Measurements from ENCODE around the gene PHF20. TPM values are rescaled to one million over a fixed set of nuclear protein-coding genes. Genes with fewer than 3 reads are reported as not detected.

Gene PHF20
- total and polyA plus RNA-seq, 8 donors = 9.4 to 20.3 (median 12.0) TPM

- Histone ChIP-seq H3K9me3 (no peaks in the 10 kb centered on the region), H3K27me3 (no peaks in the 10 kb centered on the region), H3K36me3 (peaks cover 10 to 83% (median 43%) of the 10 kb centered on the region in 3 donors), H3K4me3 (no peak overlapping the region), H3K27ac (no peak overlapping the region), H3K4me1 (peaks cover 39 to 66% (median 47%) of the 10 kb centered on the region in 3 donors)
- WGBS, 2 donors = 86 to 91% methylated on average over 24 of the region's 24 CpGs
- ATAC-seq = no peak
- DNase-seq = no peak
- TF ChIP-seq CTCF (IDR thresholded peaks at IDR 0.05) = no peak
- intact Hi-C loops (cut with DNase I) = no loop called here
- no peak for FAIRE-seq
These were observed 39.8 kb upstream of the PHF20 start for GRCh38 chr20:35731862-35732643.

GRCh38 chr20:35732644-35732982 is 39.2 kb upstream of the PHF20 start:
- FAIRE-seq (no peak), ATAC-seq (no peak), DNase-seq (no peak)
- Histone ChIP-seq H3K36me3 (peaks cover 8 to 84% (median 46%) of the 10 kb centered on the region in 3 donors), H3K4me1 (peaks cover 39 to 66% (median 47%) of the 10 kb centered on the region in 3 donors), H3K9me3 (no peaks in the 10 kb centered on the region), H3K27me3 (no peaks in the 10 kb centered on the region), H3K4me3 (no peak overlapping the region), H3K27ac (no peak overlapping the region)
- no peak for TF ChIP-seq CTCF (IDR thresholded peaks at IDR 0.05)
- 44 to 46% methylated on average over 1 of the region's 1 CpG for WGBS, 2 donors
- intact Hi-C loops (cut with DNase I) = no loop called here

- peaks cover 52 to 82% (median 61%) of the 10 kb centered on the region in 3 donors for H3K4me1 ChIP-seq
- FAIRE-seq (no peak), ATAC-seq (no peak), DNase-seq (no peak)
- no peaks in the 10 kb centered on the region for H3K9me3 ChIP-seq
- H3K27me3 ChIP-seq = no peaks in the 10 kb centered on the region
- H3K27ac ChIP-seq = no peak overlapping the region
- TF ChIP-seq CTCF (IDR thresholded peaks at IDR 0.05) = no peak
- intact Hi-C loops (cut with DNase I) = no loop called here
- H3K36me3 ChIP-seq = peaks cover 0 to 83% (median 37%) of the 10 kb centered on the region in 3 donors
- H3K4me3 ChIP-seq = no peak overlapping the region
These were observed 37.4 kb upstream of the PHF20 start for GRCh38 chr20:35734374-35734773.

GRCh38 chr20:35734777-35735649 is 36.8 kb upstream of the PHF20 start:
- FAIRE-seq (no peak), ATAC-seq (no peak), DNase-seq (no peak)
- H3K27ac ChIP-seq = no peak overlapping the region
- WGBS, 2 donors = 43 to 45% methylated on average over 4 of the region's 4 CpGs
- H3K9me3 ChIP-seq = no peaks in the 10 kb centered on the region
- no peaks in the 10 kb centered on the region for H3K27me3 ChIP-seq
- H3K4me3 ChIP-seq = peak overlapping the region in 1 of 4 donors; percentile 6
- TF ChIP-seq CTCF (IDR thresholded peaks at IDR 0.05) = no peak
- intact Hi-C loops (cut with DNase I) = no loop called here
- H3K36me3 ChIP-seq = peaks cover 0 to 81% (median 33%) of the 10 kb centered on the region in 3 donors
- H3K4me1 ChIP-seq = peaks cover 57 to 82% (median 68%) of the 10 kb centered on the region in 3 donors

All from pancreas (tissue), 10 donors.